Measurements from ENCODE around the gene SDCCAG8.

- TF ChIP-seq POLR2A (IDR thresholded peaks at IDR 0.05) (no peak), CTCF (IDR thresholded peaks at IDR 0.05) (no peak), POLR2AphosphoS5 (IDR thresholded peaks at IDR 0.05) (no peak), EP300 (IDR thresholded peaks at IDR 0.05) (no peak)
These were observed 85.2 kb downstream of the SDCCAG8 start for GRCh38 chr1:243341074-243341473.

All from gastroesophageal sphincter (tissue), 3 donors.